PC-3 (cell line): ENCODE results near the gene DAPK3. TPM values are rescaled to one million over a fixed set of nuclear protein-coding genes. Genes with fewer than 3 reads are reported as not detected.
"Not testable (repeated sequence)": the region's sequence is repeated elsewhere in the genome, so short reads cannot be mapped to it uniquely, and the experiment has no call there.

Source experiments
- ATAC-seq: fragments of 200-7000 bp; cut with Tn5 transposase; 2 replicates; pipeline ENCODE4 v1.9.1; 2020; ENCODE audit warnings: mild to moderate bottlenecking, moderate library complexity
- BruUV-seq: library from RNA; stranded (reverse); fragments of 400-500 nt; replicated peaks from 2 replicates; lab custom pipeline; 2021; lab: Mats Ljungman, UMichigan
- CTCF ChIA-PET: fragments of 300-600 bp; sonication (Branson Sonifier 250); formaldehyde crosslinking; loops from one replicate; lab custom pipeline; 2022; ENCODE audit warnings: antibody characterized with exemption; lab: Charles Lee
- POLR2A ChIA-PET: fragments of 300-600 bp; sonication (Branson Sonifier 250); formaldehyde crosslinking; loops from one replicate; lab custom pipeline; 2022; ENCODE audit warnings: antibody characterized with exemption; ENCODE audit not compliant: unreplicated experiment; lab: Charles Lee
- DNase-seq: peaks from one replicate; pipeline ENCODE4 v3.0.0-alpha.2; 2015
- H2AFZ ChIP-seq: fragments of 300-600 bp; sonication (generic); 2 replicates; pipeline ENCODE4 v1.6.0; 2016; ENCODE audit warnings: antibody characterized with exemption, low read length
- H3F3A ChIP-seq: fragments of 300-600 bp; sonication (generic); one replicate; pipeline ENCODE4 v1.6.0; 2017; ENCODE audit warnings: antibody characterized with exemption, low read length, control low read depth, mild to moderate bottlenecking; ENCODE audit not compliant: unreplicated experiment
- H3K27ac ChIP-seq: fragments of 300-600 bp; sonication (generic); 2 replicates; pipeline ENCODE4 v1.5.1; 2016; ENCODE audit warnings: mild to moderate bottlenecking, low read length
- H3K27me3 ChIP-seq: fragments of 300-600 bp; sonication (generic); 2 replicates; pipeline ENCODE4 v1.6.1; 2016; ENCODE audit warnings: low read length, mixed read lengths
- H3K36me3 ChIP-seq: fragments of 300-600 bp; sonication (generic); 2 replicates; pipeline ENCODE4 v1.6.1; 2016; ENCODE audit warnings: low read depth, mixed run types, low read length, mixed read lengths
- H3K4me1 ChIP-seq: fragments of 300-600 bp; sonication (generic); 2 replicates; pipeline ENCODE4 v1.5.1; 2016; ENCODE audit warnings: low read length; ENCODE audit not compliant: insufficient read depth
- H3K4me2 ChIP-seq: fragments of 300-600 bp; sonication (generic); 2 replicates; pipeline ENCODE4 v1.6.0; 2016; ENCODE audit warnings: low read length
- H3K4me3 ChIP-seq: fragments of 300-600 bp; sonication (generic); 2 replicates; pipeline ENCODE4 v1.5.1; 2016; ENCODE audit warnings: mild to moderate bottlenecking, low read length, mixed read lengths
- H3K79me2 ChIP-seq: fragments of 300-600 bp; sonication (generic); 2 replicates; pipeline ENCODE4 v1.6.1; 2017; ENCODE audit warnings: low read length, mixed read lengths
- H3K9ac ChIP-seq: fragments of 300-600 bp; sonication (generic); 2 replicates; pipeline ENCODE4 v1.6.0; 2016; ENCODE audit warnings: mild to moderate bottlenecking, low read length
- H3K9me2 ChIP-seq: fragments of 300-600 bp; sonication (generic); replicated peaks from 2 replicates; pipeline ENCODE4 v1.6.1; 2016; ENCODE audit warnings: mixed run types, low read length, mixed read lengths
- H3K9me3 ChIP-seq: fragments of 300-600 bp; sonication (generic); 2 replicates; pipeline ENCODE4 v1.6.1; 2016; ENCODE audit warnings: low read length, mixed read lengths
- H4K20me1 ChIP-seq: fragments of 300-600 bp; sonication (generic); 2 replicates; pipeline ENCODE4 v1.6.1; 2016; ENCODE audit warnings: low read length, mixed read lengths
- EZH2 ChIP-seq: fragments of 300-600 bp; sonication (generic); IDR thresholded peaks from one replicate; pipeline ENCODE4 v1.6.1; 2017; ENCODE audit warnings: antibody characterized with exemption, mild to moderate bottlenecking, low read length; ENCODE audit not compliant: unreplicated experiment
- EZH2phosphoT487 ChIP-seq: fragments of 300-600 bp; sonication (generic); IDR thresholded peaks from 2 replicates; pipeline ENCODE4 v1.6.1; 2018; ENCODE audit warnings: mild to moderate bottlenecking, antibody characterized with exemption, low read length, borderline replicate concordance
- intact Hi-C: fragments of 100-400 bp; cut with micrococcal nuclease; formaldehyde crosslinking; loops from 2 replicates; pipeline ENCODE4 v1.9.0; 2023
- total RNA-seq: library from RNA; depleted of rRNA; stranded (reverse); fragments of >200 nt; gene quantifications from 2 replicates; pipeline ENCODE4 v1.2.3, GENCODE V29; 2014
- TF ChIP-seq, protein P1 (sequence below): fragments of 300-600 bp; sonication (generic); conservative IDR thresholded peaks from 2 replicates; pipeline ENCODE4 v1.5.1; 2017; ENCODE audit warnings: antibody characterized with exemption, low read depth, mild to moderate bottlenecking, low read length

DAPK3 gene
- total RNA-seq, 1 experiment from 2014 or later = 94.2 TPM

DNA sequence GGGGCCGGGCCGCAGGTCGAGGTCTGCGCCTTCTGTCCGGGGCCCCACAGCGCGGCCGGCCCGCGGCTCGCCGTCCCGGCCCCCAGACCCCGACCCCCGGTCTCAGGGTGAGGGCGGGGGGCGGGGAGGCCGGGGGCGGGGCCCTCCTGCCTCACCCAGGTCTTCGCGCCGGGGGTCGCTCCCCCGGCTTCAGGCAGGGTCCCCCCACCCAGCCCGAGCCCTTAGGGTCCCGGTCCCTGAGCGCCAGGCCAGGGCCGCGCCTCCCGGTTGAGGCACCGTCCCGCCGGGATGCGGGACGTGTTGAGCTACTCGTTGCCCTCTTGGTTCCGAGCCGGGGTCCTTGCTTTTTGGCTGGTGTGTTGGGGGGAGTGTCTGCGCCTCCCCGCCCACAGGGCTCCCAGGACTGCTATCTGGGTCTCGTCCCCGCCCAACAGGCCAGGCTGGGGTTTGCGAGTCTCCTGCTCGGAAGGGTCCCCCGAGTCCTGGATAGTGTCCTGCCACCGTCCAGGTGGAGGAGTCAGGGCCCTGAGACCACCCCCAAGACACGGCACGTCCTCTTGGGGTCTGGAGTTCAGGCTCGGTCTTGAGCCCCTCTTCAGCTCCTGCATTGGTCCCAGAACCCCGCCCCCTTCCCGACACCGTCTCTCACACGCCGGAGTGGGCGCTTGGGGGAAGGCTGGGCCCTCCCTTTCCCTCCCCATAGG lies 37.1 kb upstream of the DAPK3 start:
- no peak overlapping the region for H3K27ac ChIP-seq
- H3K36me3 ChIP-seq = no peaks in the 10 kb centered on the region
- no peaks in the 10 kb centered on the region for H3K27me3 ChIP-seq
- H3K4me2 ChIP-seq = peak overlapping the region; percentile 93
- peaks cover 36% of the 10 kb centered on the region for H3K79me2 ChIP-seq
- DNase-seq (no peak), ATAC-seq (no peak; the same call in 1 of the 2 replicates)
- no TSS peak for BruUV-seq
- H2AFZ ChIP-seq = 0 out of 2 replicates have a peak overlapping the region, but pooled peaks have one; percentile 26
- no peaks in the 10 kb centered on the region for H3K9me2 ChIP-seq
- H3K9ac ChIP-seq = peak overlapping the region; percentile 77
- H3K4me3 ChIP-seq = peak overlapping the region; percentile 98
- intact Hi-C loops = no loop called here
- H3K9me3 ChIP-seq = no peaks in the 10 kb centered on the region
- ChIA-PET CTCF (no interaction called here), POLR2A (interaction anchor here (0.7 kb wide), 1 partner anchor 101 kb away, joined by 12 read pairs; no protein-coding TSS in a partner anchor)
- H4K20me1 ChIP-seq = 0 out of 2 replicates have a peak, but pooled peaks cover 4% of the 10 kb centered on the region
- H3F3A ChIP-seq = no peaks in the 10 kb centered on the region
- peaks cover 5% of the 10 kb centered on the region; the same call in 1 of the 2 replicates for H3K4me1 ChIP-seq
- TF ChIP-seq, protein P1, sequence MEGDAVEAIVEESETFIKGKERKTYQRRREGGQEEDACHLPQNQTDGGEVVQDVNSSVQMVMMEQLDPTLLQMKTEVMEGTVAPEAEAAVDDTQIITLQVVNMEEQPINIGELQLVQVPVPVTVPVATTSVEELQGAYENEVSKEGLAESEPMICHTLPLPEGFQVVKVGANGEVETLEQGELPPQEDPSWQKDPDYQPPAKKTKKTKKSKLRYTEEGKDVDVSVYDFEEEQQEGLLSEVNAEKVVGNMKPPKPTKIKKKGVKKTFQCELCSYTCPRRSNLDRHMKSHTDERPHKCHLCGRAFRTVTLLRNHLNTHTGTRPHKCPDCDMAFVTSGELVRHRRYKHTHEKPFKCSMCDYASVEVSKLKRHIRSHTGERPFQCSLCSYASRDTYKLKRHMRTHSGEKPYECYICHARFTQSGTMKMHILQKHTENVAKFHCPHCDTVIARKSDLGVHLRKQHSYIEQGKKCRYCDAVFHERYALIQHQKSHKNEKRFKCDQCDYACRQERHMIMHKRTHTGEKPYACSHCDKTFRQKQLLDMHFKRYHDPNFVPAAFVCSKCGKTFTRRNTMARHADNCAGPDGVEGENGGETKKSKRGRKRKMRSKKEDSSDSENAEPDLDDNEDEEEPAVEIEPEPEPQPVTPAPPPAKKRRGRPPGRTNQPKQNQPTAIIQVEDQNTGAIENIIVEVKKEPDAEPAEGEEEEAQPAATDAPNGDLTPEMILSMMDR = no peak
- TF ChIP-seq EZH2 (no peak), EZH2phosphoT487 (no peak)

GRCh38 chr19:4007021-4007835 lies 36.3 kb upstream of the DAPK3 start, which contains the start of gene PIAS4:
PIAS4 (plus strand) TSS chr19:4007736; CDS start chr19:4007761, 25 bp downstream.
- H3K27ac ChIP-seq = peak within 1 kb of the TSS; percentile 37; the same call in 1 of the 2 replicates
- H4K20me1 ChIP-seq = 0 out of 2 replicates have a peak, but pooled peaks cover 4% of the 10 kb centered on the region
- no peaks in the 10 kb centered on the region for H3F3A ChIP-seq
- peak within 1 kb of the TSS; percentile 76 for H2AFZ ChIP-seq
- ATAC-seq (peak; percentile 94), DNase-seq (peak; percentile 92)
- H3K27me3 ChIP-seq = no peaks in the 10 kb centered on the region
- H3K4me1 ChIP-seq = peaks cover 5% of the 10 kb centered on the region; the same call in 1 of the 2 replicates
- CTCF ChIA-PET = no interaction called here
- peaks cover 36% of the 10 kb centered on the region for H3K79me2 ChIP-seq
- intact Hi-C loops = no loop called here
- H3K4me2 ChIP-seq = peak within 1 kb of the TSS; percentile 93
- H3K9ac ChIP-seq = peak within 1 kb of the TSS; percentile 83
- no peaks in the 10 kb centered on the region for H3K9me2 ChIP-seq
- H3K9me3 ChIP-seq = no peaks in the 10 kb centered on the region
- POLR2A ChIA-PET = interaction anchor here (0.7 kb wide), 1 partner anchor 102 kb away, joined by 12 read pairs; no protein-coding TSS in a partner anchor
- TF ChIP-seq EZH2 (no peak), EZH2phosphoT487 (no peak)
- TF ChIP-seq, protein P1 = no peak
- no peaks in the 10 kb centered on the region for H3K36me3 ChIP-seq
- BruUV-seq = TSS peak; percentile 75
- peak within 1 kb of the TSS; percentile 98 for H3K4me3 ChIP-seq

- POLR2A ChIA-PET, H3K4me1 ChIP-seq, H3K4me2 ChIP-seq, H3K9me2 ChIP-seq, ATAC-seq, H3K9me3 ChIP-seq, H3K36me3 ChIP-seq, H4K20me1 ChIP-seq, H3K27ac ChIP-seq, H3K4me3 ChIP-seq, CTCF ChIA-PET, BruUV-seq, H3K9ac ChIP-seq, DNase-seq, H3F3A ChIP-seq, intact Hi-C loops, H3K27me3 ChIP-seq, H2AFZ ChIP-seq: not testable (repeated sequence)
- peaks cover 26% of the 10 kb centered on the region for H3K79me2 ChIP-seq
These were observed 34.5 kb upstream of the DAPK3 start for GRCh38 chr19:4005436-4005835.

DNA sequence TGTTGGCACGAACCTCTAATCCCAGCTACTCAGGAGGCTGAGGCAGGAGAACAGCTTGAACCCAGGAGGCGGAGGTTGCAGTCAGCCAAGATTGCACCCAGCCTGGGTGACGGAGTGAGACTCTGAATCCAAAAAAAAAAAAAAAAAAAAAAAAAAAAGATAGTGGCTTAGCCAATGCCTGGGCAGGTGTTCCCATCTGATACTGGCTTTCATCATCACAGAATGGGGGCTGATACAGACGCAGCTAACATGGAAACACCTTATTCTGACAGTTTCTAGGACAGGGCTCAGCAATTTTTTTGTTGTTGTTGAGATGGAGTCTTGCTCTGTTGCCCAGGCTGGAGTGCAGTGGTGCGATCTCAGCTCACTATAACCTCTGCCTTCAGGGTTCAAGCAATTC lies 29.9 kb upstream of the DAPK3 start:
- ATAC-seq, H3K9me3 ChIP-seq, H4K20me1 ChIP-seq, POLR2A ChIA-PET, H3K9ac ChIP-seq, H3K27me3 ChIP-seq, H3K4me2 ChIP-seq, H3K79me2 ChIP-seq, BruUV-seq, H3F3A ChIP-seq, DNase-seq, H3K4me1 ChIP-seq, H2AFZ ChIP-seq, H3K4me3 ChIP-seq, H3K9me2 ChIP-seq, H3K27ac ChIP-seq, H3K36me3 ChIP-seq, intact Hi-C loops, CTCF ChIA-PET: not testable (repeated sequence)
